GM12878 (cell line): Measurements from ENCODE around the gene TUBB3. TPM values are rescaled to one million over a fixed set of nuclear protein-coding genes. Genes with fewer than 3 reads are reported as not detected.
A peak's percentile ranks its signal among the peaks of the same experiment; 100 is the strongest.

ENCODE experiments used
- ATAC-seq: fragments of 200-7000 bp; cut with Tn5 transposase; 3 replicates; pipeline ENCODE4 v1.9.1; 2020; ENCODE audit warnings: mild to moderate bottlenecking, moderate library complexity
- BruUV-seq: library from RNA; stranded (reverse); fragments of 400-500 nt; replicated peaks from 2 replicates; lab custom pipeline; 2021; lab: Mats Ljungman, UMichigan
- CTCF ChIA-PET: fragments of 300-600 bp; sonication (Branson Sonifier 250); formaldehyde crosslinking; extraction: SDS; loops from one replicate; lab custom pipeline; 2021; ENCODE audit warnings: inconsistent platforms; lab: Yijun Ruan, JAX
- POLR2A ChIA-PET: fragments of 350-600 bp; formaldehyde crosslinking; extraction: SDS; loops from one replicate; lab custom pipeline; 2021; ENCODE audit warnings: inconsistent platforms; lab: Charles Lee
- RAD21 ChIA-PET: fragments of 300-600 bp; sonication (Branson Sonifier 250); formaldehyde crosslinking; loops from one replicate; lab custom pipeline; 2023; ENCODE audit warnings: antibody characterized with exemption; ENCODE audit not compliant: unreplicated experiment; lab: Charles Lee
- SMC1A ChIA-PET: fragments of 300-600 bp; sonication (Branson Sonifier 250); formaldehyde crosslinking; loops from one replicate; lab custom pipeline; 2023; ENCODE audit not compliant: unreplicated experiment, uncharacterized antibody; lab: Charles Lee
- DNase-seq: peaks from one replicate; pipeline ENCODE4 v3.0.0-alpha.2; 2011; ENCODE audit warnings: low read depth, low spot score
- FAIRE-seq: peaks from 3 replicates; lab custom pipeline; 2011; peaks lifted over from hg19 to GRCh38; lab: Jason Lieb, UNC
- H2AFZ ChIP-seq: 2 replicates; pipeline ENCODE4 v1.6.0; 2011; ENCODE audit warnings: low read depth, low read length, control low read depth; ENCODE audit not compliant: control insufficient read depth
- H3K27ac ChIP-seq: 2 replicates; pipeline ENCODE4 v1.5.1; 2011; ENCODE audit warnings: control low read depth; ENCODE audit not compliant: control insufficient read depth, insufficient read depth
- H3K27me3 ChIP-seq, 2 experiments: replicated peaks in 1 of 2; 2 replicates each; pipeline versions ENCODE4 v1.6.0 to v1.6.1; 2011; ENCODE audit warnings: low read length in 1 of 2; ENCODE audit not compliant: control insufficient read depth in 2 of 2, insufficient read depth in 2 of 2
- H3K36me3 ChIP-seq, 2 experiments: 2 replicates each; pipeline ENCODE4 v1.5.1; 2011; ENCODE audit warnings: low read length in 1 of 2; ENCODE audit not compliant: control insufficient read depth in 2 of 2, insufficient read depth in 2 of 2
- H3K4me1 ChIP-seq: 2 replicates; pipeline ENCODE4 v1.6.1; 2011; ENCODE audit warnings: mild to moderate bottlenecking, low read length, moderate library complexity, mixed read lengths; ENCODE audit not compliant: control insufficient read depth, insufficient read depth
- H3K4me2 ChIP-seq: 2 replicates; pipeline ENCODE4 v1.6.0; 2011; ENCODE audit warnings: control low read depth; ENCODE audit not compliant: control insufficient read depth, insufficient read depth
- H3K4me3 ChIP-seq: fragments of 200-600 bp; sonication (generic); 2 replicates; pipeline ENCODE4 v1.5.1; 2016
- H3K79me2 ChIP-seq: 2 replicates; pipeline ENCODE4 v1.6.0; 2011; ENCODE audit warnings: low read length; ENCODE audit not compliant: control insufficient read depth, insufficient read depth
- H3K9ac ChIP-seq: 2 replicates; pipeline ENCODE4 v1.8.0; 2011; ENCODE audit warnings: low read length, control low read depth, mixed read lengths; ENCODE audit not compliant: control insufficient read depth, insufficient read depth
- H3K9me3 ChIP-seq: replicated peaks from 3 replicates; pipeline ENCODE4 v1.5.1; 2011; ENCODE audit warnings: mild to moderate bottlenecking, low read length; ENCODE audit not compliant: control insufficient read depth, insufficient read depth
- H4K20me1 ChIP-seq: 2 replicates; pipeline ENCODE4 v1.6.0; 2011; ENCODE audit not compliant: control insufficient read depth, insufficient read depth
- CBX3 ChIP-seq: fragments of 200-600 bp; sonication (generic); IDR thresholded peaks from 2 replicates; pipeline ENCODE4 v1.6.1; 2016; ENCODE audit warnings: low read depth, borderline replicate concordance
- EGR1 ChIP-seq, 2 experiments: IDR thresholded peaks; 1 replicate in 1 of 2; 2 replicates in 1 of 2; pipeline ENCODE4 v1.6.1; 2011 to 2012; ENCODE audit warnings: low read depth in 2 of 2, low read length in 2 of 2, borderline replicate concordance in 1 of 2, mild to moderate bottlenecking in 1 of 2, moderate library complexity in 1 of 2
- ESRRA ChIP-seq: IDR thresholded peaks from 2 replicates; pipeline ENCODE4 v1.6.1; 2012; ENCODE audit warnings: mild to moderate bottlenecking, low read length, improper control_type of control experiment
- MAX ChIP-seq: IDR thresholded peaks from 2 replicates; pipeline ENCODE4 v1.6.1; 2012; ENCODE audit warnings: low read depth, low read length, improper control_type of control experiment
- MTA3 ChIP-seq: IDR thresholded peaks from 2 replicates; pipeline ENCODE4 v1.6.1; 2012; ENCODE audit warnings: low read length, inconsistent platforms, borderline replicate concordance
- NR2C1 ChIP-seq: fragments of 450-650 bp; IDR thresholded peaks from 2 replicates; pipeline ENCODE4 v1.6.1; 2017; ENCODE audit warnings: antibody characterized with exemption, mild to moderate bottlenecking, moderate library complexity
- NRF1 ChIP-seq: conservative IDR thresholded peaks from 2 replicates; pipeline ENCODE4 v1.6.1; 2011; ENCODE audit warnings: mild to moderate bottlenecking, low read depth, low read length, improper control_type of control experiment
- POU2F2 ChIP-seq: IDR thresholded peaks from 3 replicates; pipeline ENCODE4 v1.6.1; 2011; ENCODE audit warnings: low read depth, mild to moderate bottlenecking, low read length, borderline replicate concordance
- RAD51 ChIP-seq: fragments of 450-650 bp; IDR thresholded peaks from 2 replicates; pipeline ENCODE4 v1.6.1; 2016; ENCODE audit warnings: moderate library complexity, mild to moderate bottlenecking, inconsistent platforms
- SKIL ChIP-seq: fragments of 450-650 bp; IDR thresholded peaks from 2 replicates; pipeline ENCODE4 v1.6.1; 2017; ENCODE audit warnings: mild to moderate bottlenecking, low read depth, inconsistent platforms; ENCODE audit not compliant: poor library complexity, severe bottlenecking
- SREBF1 ChIP-seq: IDR thresholded peaks from 2 replicates; pipeline ENCODE4 v1.6.1; 2012; ENCODE audit warnings: mild to moderate bottlenecking, low read length
- STAT1 ChIP-seq: fragments of 450-650 bp; conservative IDR thresholded peaks from 2 replicates; pipeline ENCODE4 v1.6.1; 2014; ENCODE audit warnings: antibody characterized with exemption, mild to moderate bottlenecking
- WRNIP1 ChIP-seq: IDR thresholded peaks from 2 replicates; pipeline ENCODE4 v1.6.1; 2011; ENCODE audit warnings: low read depth, low read length, improper control_type of control experiment, borderline replicate concordance
- ZNF217 ChIP-seq: fragments of 450-650 bp; IDR thresholded peaks from 2 replicates; pipeline ENCODE4 v1.6.1; 2017; ENCODE audit warnings: antibody characterized with exemption, mild to moderate bottlenecking
- ZNF622 ChIP-seq: fragments of 450-650 bp; IDR thresholded peaks from 2 replicates; pipeline ENCODE4 v1.6.1; 2017; ENCODE audit warnings: mild to moderate bottlenecking, inconsistent platforms
- WGBS: methylation state at CpG from one replicate; pipeline ENCODE4 v1.1.6; 2016; ENCODE audit warnings: low lambda C conversion rate; ENCODE audit not compliant: insufficient replicate concordance, insufficient coverage; ENCODE audit errors: missing lambda C conversion rate; 5-methylcytosine and 5-hydroxymethylcytosine counted together
- in situ Hi-C: fragments of 300-500 bp; cut with MboI; formaldehyde crosslinking; loops from 9 replicates; pipeline ENCODE4 v1.14.3; 2018; ENCODE audit warnings: mixed read lengths
- intact Hi-C: fragments of 100-400 bp; cut with micrococcal nuclease; formaldehyde crosslinking; loops from one replicate; pipeline ENCODE4 v1.14.2; 2022; ENCODE audit not compliant: unreplicated experiment
- polyA plus RNA-seq, 11 experiments: library from polyadenylated mRNA; depleted of rRNA in 4 of 11; unstranded in 6 of 11; stranded (reverse) in 5 of 11; fragments of >200 nt; fragmentation: Nextera tagmentation in 4 of 11; fragmentation: Illumina TruSeq in 1 of 11; extraction: Ambion mirVana in 4 of 11; extraction: Trizol in 1 of 11; gene quantifications; 1 replicate in 1 of 11; 2 replicates in 10 of 11; pipeline versions ENCODE4 v1.2.1 to v1.2.3, GENCODE V29; 2011 to 2016; ENCODE audit warnings: inconsistent platforms in 2 of 11, missing spikeins in 2 of 11, low read depth in 1 of 11
- total RNA-seq, 4 experiments: library from RNA; depleted of rRNA in 3 of 4; stranded (reverse); fragments of >200 nt in 3 of 4; fragmentation: Illumina TruSeq in 1 of 4; extraction: Trizol in 1 of 4; gene quantifications; 2 replicates each; pipeline versions ENCODE4 v1.2.1 to v1.2.3, GENCODE V29; 2013 to 2021

Gene TUBB3
- total and polyA plus RNA-seq, 10 of the 15 experiments (the other 5 are each of a cell fraction or from before 2014, with no cell fraction given), result 0.09 to 2.5 (median 0.58) TPM; not detected in 1

- RAD21 ChIA-PET, result no interaction called here
- TF ChIP-seq ZNF217, result no peak
- no peak for TF ChIP-seq EGR1 (IDR thresholded peaks at IDR 0.05; ENCODE audit: borderline replicate concordance in 1 of 2, low read depth in 2 of 2, low read length in 2 of 2)
- TF ChIP-seq NRF1, result no peak
- no peak for TF ChIP-seq SKIL
- no peak for TF ChIP-seq STAT1
- TF ChIP-seq SREBF1, result no peak
- no peak for TF ChIP-seq CBX3
- TF ChIP-seq WRNIP1, result no peak
- no peak for TF ChIP-seq NR2C1
- TF ChIP-seq RAD51, result no peak
- no peak for TF ChIP-seq MTA3
- no peak for TF ChIP-seq ESRRA
- TF ChIP-seq ZNF622, result no peak
- no peak for TF ChIP-seq MAX
- no peak for TF ChIP-seq POU2F2
- TF ChIP-seq, all 136 proteins: peak for 0
- ChIA-PET POLR2A (no interaction called here), CTCF (no interaction called here), SMC1A (no interaction called here)
- Histone ChIP-seq H3K4me2 (no peak overlapping the region), H3K4me1 (no peaks in the 10 kb centered on the region), H3K9ac (no peak overlapping the region), H3K9me3 (no peaks in the 10 kb centered on the region), H3K4me3 (no peak overlapping the region), H3K27me3 (no peaks in the 10 kb centered on the region; a peak in 1 of 4 replicates), H4K20me1 (no peaks in the 10 kb centered on the region), H3K27ac (no peak overlapping the region), H3K79me2 (no peaks in the 10 kb centered on the region), H3K36me3 (no peaks in the 10 kb centered on the region), H2AFZ (no peak overlapping the region)
- in situ Hi-C loops, result no loop called here
- no TSS peak for BruUV-seq
- WGBS, result 23% methylated on average over 16 of the region's 16 CpGs
- DNase-seq (no peak), FAIRE-seq (no peak), ATAC-seq (peak; percentile 38)
- intact Hi-C loops, result no loop called here
These were observed 8.3 kb downstream of the TUBB3 start for GRCh38 chr16:89931305-89931896.
